GM18508 (cell line): ENCODE results near the gene ASF1B.
"Not testable (repeated sequence)": the region's sequence is repeated elsewhere in the genome, so short reads cannot be mapped to it uniquely, and the experiment has no call there.

Experiments used
- ATAC-seq: cut with Tn5 transposase; IDR thresholded peaks from one replicate; pipeline ENCODE4 v1.9.1; 2021; ENCODE audit warnings: moderate number of reproducible peaks; ENCODE audit not compliant: insufficient read depth, unreplicated experiment

The ASF1B gene

DNA sequence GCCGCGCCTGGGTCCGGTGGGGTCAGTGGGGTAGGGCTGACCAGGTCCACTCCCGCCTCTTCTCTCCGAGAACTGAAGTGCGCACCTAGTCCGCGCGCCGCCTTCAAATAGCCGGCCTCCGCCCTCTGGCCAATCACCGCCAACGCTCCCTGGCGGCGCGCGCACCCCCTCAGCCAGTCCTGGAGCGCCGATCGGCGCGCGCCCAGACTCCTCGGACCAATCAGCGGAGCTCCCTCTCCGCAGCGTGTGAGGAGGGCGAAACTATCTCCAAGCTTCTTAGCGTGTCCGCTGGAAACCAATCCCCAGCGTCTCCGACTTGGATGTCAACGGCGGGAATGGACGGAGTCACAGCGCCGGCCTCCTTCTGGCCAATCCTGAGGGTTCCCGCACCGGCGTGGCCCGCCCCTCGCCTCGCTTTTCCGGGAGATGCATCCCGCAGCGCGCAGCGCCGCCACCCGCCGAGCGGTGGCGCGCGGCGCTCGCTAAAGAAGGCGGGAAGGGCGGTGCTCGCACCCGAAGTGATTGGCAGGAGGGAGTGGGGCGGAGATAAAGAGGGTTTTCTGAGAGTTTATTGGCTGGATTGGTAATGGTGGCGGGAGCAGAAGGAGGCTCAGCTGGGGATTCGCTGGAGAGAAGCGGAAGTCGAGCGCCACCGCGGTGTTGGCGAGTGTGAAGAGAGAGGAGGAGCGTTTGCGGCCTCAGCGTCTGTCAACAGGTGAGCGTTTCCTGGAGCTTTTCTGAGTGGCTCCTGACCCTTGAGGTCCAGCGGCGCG, at the start of gene ASF1B:
Gene ASF1B (minus strand): TSS at position 81 of the 773 bp plus-strand sequence. CDS start 133 bp downstream, outside the sequence.
- ATAC-seq, result peak; percentile 79

DNA sequence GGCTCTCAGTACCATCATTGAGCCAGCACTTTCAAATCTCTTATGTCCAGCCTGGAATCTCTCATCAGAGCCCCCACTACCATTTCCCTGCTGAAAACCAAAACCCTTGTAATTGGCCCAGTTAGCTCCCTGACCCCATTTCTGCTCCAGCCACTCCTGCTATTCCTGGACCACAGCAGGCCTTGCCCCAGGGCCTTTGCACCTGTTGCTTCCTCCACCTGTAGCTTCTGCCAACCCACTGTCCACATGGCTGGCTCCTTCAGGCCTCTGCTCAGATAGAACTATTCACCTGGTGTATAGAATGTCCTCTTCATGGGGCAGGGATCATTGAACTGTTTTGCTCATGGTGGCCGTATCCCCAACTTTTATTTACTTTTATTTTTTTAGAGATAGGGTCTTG, 49.3 kb upstream of the ASF1B start:
- not testable (repeated sequence) for ATAC-seq

DNA sequence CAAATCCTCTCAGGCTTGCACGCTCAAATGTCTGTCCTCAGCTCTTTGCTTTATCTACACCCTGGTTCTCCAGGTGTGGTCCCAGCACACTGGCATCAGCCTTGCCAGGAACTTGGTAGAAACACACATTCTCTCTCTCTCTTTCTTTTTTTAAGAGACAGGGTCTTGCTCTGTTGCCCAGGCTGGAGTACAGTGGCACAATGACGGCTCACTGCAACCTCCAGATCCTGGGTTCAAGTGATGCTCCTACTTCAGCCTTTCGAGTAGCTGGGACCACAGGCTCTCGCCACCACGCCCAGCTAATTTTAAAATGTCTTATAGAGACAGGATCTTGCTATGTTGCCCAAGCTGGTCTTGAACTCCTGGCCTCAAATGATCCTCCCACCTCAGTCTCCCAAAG, 48.8 kb upstream of the ASF1B start:
- ATAC-seq, result no peak

DNA sequence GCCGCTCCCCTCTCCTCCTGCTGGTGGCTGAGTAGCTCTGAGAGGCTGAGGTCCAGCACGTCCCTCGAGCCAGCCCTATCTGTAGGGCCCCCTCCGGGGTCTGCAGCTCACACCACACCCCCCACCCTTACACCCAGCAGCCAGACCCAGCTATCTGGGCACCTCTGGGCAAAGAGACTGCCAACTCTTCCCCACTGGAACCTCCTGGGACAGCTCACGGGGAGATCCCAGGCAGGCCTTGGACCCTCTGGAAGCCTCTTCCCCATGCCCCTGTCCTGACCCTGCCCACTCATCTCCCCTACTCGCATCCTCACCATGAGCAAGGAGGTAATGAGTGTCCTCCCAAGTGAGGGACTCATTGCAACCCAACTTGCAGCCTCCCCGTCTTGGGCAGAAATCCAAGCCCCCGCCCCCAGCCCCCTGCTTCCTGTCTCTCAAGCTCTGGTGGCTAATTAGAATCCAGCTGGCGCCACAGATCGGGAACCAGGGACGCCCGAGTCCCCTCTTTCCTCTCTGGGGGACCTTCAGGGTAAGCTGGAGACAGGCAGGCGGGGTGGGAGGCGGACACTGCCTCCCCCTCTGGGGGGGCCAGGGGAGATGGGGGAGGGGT, 47.5 kb upstream of the ASF1B start:
- ATAC-seq, result no peak

DNA sequence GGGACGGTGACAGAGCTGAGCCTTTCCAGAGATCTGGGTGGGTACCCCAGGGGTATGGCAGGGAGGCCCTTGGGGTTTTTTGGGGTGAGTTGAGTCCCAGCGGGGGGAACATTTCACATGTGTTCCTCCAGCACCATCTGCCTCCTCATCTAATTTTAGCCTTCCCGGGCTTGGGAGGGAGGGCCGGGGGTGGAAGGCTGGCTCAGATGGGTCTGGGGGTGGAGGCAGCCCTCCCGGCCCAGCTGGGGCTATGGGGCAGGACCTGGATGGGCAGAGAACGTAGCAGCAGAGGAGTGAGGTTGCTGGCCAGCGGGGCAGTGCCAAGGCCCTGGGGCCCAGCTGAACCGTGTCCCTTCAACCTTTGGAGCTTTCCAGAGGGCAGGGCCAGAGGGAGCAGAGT, 46.1 kb upstream of the ASF1B start:
- ATAC-seq, result no peak

DNA sequence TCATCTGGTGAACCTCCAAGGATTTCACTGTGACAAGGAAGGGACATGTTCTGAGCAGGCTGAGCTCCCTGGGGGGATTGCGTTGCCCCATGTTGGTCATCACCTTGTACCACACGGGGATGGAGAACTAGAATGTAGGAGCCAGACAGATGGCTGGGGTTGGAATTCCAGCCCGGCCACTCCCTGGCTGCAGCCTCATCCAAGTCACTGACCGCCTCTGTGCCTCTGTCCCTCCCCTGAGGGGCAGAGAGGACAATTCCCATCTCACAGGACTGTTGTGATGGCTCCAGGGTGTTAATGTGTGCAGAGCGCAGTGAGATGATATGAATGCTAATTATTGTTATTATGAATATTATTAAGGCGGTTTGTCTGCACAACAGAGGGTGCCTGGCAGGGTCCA, 45.5 kb upstream of the ASF1B start:
- no peak for ATAC-seq

DNA sequence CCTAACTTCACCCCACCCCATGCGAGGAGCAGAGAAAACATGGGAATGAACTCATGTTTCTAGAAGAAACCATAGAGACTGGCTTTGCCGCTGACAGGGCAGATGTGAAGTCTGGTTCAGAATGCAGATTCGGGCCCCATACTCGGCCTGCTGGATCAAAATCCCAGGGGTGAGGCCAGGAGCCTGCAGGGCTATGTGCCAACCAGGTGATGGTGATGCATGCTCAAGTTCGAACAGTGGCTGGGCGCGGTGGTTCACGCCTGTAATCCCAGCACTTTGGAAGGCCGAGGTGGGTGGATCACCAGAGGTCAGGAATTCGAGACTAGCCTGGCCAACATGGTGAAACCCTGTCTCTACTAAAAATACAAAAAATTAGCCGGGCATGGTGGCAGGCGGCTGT, 44.8 kb upstream of the ASF1B start:
- not testable (repeated sequence) for ATAC-seq

DNA sequence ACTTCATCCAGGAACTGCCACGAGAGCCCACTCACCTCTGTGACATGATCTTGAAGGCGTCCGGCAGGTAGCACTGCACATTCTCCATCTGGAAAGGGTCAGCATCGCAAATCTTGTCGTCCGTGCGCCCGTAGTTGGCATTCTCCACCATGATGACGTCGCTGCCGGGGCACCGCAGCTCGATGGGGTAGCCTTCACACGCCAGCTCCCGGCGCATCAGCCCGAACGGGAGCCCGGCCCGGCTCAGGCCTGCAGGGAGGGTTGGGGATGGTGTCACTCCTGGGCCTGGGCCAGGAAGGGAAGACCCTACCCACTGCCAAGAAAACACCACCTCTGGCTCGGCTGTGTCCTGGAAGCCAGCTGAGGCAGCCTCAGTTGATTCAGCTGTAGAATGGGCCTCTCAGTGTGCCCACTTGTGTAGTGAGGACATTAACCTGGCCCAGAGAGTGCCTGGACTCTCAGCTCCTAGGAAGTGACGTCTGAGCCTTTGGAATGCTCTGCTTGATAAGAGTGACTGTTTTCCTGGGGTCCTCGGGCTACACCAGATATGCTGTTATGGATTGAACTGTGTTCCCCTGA, 41.2 kb upstream of the ASF1B start:
- ATAC-seq, result no peak

DNA sequence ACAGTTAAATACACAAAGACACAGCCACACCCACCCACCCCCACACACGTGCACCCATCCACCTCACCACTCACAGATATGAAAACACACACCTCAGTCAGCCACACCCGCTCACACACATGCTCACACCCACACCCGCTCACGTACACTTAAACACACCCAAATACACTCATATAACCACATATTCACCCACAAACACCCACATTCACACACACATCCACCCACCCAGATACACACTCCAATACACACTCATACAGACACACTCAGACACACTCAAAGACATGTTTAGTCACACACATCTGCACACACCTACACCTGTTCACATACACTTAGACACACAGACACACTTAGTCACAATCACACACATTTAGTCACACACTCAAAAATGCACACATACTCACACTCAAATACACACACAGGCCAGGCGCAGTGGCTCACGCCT, 39.0 kb upstream of the ASF1B start:
- no peak for ATAC-seq

DNA sequence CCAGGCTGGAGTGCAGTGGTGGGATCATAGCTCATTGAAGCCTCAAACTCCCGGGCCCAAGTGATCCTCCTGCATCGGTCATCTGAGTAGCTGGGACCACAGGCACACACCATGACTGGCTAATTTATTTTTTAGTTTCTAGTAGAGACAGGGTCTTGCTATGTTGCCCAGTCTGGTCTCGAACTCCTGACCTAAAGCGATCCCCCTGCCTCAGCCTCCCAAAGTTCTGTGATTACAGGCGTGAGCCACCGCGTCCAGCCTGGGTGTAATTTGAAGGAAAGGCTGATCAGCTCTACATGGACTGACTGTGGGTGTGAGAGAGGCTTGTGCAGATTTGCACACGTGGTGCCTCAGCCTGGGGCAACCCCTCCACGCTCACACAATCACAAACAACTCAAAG, 38.5 kb upstream of the ASF1B start:
- no peak for ATAC-seq

DNA sequence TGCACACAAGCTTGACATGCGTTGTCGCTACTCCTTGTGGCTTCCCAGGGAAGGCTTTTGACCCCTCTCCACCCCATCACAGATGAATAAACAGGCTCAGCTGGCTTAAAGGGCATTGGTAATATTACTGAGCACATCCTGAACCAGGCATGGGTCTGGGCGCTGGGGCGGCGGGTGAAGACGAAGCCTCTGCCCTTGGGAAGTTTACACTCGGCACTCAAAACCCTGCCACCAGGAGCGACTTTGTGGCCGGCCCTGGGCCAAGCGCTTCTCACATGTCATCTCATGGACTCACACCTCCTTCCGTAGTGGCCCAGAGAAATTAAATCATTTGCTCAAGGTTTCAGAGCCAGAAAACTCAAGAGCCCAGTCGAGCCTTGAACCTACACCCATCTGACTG, 32.6 kb upstream of the ASF1B start:
- ATAC-seq, result no peak

DNA sequence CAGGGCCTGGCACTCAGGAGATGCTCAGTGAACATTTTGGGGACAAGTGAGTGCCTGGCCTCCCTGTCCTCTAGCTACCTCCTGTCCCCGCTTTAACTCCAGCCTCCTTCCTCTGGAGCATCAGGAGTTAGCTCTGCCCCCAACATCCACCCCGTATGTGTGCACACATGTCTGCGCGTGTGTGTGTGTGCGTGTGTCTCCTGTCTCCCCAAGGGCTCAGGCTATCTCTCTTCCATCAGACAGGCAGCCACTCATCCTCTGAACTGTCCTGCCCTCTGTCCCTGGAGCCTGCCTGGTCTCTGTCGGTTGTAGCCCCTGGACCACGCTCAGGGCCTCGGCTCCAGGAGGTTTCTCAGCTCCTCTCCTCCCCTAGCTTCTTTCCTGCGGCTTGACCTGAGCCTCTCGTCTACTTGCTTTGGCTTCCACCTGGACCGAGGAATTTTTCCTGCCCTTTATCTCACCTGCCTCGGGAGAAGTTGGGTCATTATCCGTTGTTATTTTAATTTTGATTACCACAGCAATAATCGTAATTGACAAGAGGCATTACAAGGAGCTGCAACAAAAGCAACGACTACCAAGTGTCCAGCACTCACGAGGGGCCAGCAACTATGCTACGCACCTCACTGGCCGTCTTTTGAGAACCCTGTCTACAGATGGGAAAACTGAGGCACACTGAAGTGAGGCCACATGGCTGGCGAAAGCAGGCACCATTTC, 32.0 kb upstream of the ASF1B start:
- ATAC-seq, result no peak

DNA sequence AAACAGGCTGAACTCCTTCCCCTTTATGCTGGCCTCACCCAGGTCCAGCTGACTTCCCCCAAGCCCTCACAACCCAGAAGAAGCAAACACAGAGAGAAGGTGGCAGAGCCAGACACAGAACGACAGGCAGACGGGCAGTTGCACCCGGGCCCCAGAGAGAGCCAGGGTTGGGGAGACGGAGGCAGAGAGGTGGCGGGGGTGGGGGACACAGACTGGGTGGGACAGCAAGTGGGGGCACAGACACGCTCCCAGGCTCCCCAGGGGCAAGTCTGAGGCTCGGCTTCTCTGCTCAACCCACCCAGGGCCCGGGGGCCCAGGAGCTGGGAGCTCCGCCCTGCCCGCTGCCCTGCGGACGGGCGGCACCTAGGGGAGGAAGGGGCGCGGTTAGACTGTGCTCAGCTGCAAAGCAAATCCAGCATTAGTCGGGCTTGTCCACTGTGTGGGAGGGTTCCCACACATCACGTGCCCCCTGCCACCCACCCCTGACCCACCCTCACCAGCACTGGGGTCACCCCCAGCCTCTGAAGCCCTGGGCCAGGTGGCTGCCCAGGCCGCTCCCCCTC, 31.3 kb upstream of the ASF1B start:
- ATAC-seq, result no peak

DNA sequence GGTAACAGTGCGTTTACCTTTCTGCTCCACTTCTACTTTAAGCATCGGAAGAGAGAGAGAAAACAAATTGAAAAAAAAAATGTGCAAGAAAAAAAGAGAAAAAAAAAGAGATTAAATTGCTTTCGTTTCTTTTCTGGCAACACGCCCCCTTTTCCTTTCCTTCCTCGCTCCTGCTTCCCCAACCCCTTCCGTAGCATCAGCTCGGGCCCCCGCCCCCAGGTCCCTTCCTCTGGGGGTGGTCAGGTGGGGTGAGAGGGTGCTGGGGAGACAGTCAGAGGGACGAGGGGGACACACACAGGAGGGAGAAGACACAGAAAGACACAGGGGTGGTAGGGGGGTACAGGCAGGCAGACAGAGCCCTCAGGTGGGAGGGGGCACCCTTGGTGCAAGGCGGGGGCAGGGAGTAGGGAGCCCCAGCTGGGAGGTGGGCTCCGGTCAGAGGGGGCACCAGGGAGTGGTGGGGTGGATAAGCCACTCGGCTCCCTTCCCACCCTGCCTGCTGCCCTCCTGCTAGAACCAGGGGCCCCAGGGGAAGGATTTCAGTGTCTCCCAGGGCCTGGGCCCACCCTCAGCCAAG, 30.7 kb upstream of the ASF1B start:
- ATAC-seq, result no peak

DNA sequence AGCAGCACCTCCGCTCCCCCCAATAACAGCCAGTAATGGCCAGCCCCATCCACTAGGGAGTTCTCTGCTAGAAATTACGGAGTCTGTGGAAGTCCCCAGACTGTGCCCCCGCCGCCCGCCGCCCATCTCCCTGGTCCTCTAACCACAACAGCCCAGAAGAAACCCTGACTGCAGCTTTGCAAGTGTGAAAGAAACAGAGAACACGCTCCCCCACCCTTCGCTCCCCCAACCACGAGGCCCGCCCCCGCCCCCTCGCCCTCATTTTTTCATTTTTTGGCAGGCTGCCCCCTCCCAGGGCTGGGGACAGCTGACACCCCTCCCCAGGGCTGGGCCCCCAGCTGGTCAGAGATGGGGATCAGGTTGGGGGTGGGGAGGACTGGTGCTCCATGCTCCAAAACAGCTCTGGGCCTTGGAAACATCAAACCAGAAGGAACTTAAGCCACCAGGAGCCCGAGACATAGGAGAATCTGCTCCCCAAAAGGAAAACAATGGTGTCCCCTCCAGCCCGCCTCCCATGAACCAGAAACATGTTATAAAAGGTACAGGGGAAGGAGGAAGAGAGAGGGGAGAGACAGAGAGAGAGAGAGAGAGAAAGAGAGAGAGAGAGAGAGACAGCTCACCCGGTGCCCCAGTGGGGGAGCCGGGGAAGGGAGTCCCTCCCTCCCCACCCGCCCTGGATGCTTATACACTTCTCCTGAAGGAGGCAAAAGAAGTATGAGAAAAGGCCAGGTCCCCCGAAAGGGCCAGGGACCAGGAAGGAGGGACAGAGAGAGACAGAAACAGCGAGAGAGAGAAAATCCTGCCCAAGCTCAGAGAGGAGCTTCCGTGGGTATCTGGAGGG, 29.8 kb upstream of the ASF1B start:
- ATAC-seq, result no peak

DNA sequence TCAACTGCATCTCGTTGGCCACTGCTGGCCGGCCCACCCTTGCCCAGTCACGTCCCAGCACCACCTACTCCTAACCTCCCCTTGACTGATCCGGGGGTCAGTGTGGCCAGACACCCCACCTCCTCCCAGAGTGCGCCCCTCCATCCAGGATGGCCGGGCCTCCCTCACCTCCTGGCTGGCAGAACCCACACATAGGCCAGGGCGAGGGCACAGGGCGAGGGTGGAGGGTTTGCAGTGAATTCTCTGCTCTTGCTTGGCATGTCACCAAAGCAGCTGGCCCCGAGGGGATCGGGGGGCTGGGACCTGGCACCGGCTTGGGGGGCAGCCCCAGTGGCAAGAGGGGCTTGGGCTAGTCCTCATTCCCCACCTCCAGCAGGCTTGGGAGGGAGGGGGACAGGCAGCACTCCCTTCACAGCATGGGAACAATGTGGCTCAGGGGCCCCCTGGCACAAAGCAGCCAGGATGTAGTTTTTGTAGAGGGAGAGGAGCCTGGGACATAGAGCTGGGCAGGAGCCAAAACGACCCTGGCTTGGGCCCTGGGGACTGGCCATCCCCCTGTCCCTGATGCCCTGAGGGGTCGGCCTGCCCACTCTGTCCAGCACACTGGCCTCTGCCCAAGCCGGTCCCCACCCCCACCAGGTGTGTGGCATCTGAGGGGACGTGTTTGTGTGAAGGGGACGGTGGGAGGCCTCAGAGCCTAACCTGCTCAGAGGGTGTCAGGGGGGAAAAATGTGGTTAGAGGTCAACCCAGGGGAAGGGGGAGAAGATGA, 28.5 kb upstream of the ASF1B start:
- ATAC-seq, result no peak

DNA sequence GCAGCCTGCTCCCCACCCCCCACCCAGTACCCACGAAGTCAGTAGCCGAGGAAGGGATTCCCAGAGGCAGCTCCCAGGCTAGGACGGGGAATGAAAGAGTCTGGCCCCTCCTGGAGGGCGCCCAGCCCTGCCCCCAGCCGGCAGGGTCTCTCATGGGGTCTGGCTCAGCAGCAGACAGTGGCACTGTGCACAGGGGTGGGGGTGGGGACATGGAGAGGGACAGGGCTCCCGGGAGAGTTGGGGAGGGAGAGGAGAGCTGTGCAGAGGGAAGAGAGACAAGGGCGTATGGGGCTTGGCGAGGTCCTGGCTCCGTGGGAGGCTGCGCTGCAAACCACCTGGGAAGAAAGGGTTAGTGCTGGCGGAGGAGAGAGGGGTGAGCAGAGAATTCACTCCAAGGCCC, 27.7 kb upstream of the ASF1B start:
- ATAC-seq, result no peak

DNA sequence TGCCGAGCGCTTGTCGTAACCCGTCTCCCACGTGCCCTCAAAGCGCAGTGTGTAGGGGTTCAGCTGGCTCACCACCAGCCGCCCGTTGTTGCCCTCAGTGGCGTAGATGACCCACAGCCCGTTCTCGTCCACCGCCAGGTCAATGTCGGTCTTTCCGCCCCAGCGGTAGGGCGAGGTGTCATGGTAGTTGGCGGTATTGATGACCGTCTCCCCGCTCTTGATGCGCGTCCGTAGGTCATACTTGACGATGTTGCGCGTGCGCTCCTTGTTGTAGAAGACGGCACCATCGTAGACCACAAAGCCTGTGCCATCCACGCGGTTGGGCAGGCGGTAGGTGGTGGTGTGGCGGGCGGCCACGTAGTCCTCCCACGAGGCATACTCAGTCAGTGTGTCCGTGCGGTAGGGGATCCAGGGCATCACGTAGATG, 26.5 kb upstream of the ASF1B start:
- ATAC-seq, result no peak

DNA sequence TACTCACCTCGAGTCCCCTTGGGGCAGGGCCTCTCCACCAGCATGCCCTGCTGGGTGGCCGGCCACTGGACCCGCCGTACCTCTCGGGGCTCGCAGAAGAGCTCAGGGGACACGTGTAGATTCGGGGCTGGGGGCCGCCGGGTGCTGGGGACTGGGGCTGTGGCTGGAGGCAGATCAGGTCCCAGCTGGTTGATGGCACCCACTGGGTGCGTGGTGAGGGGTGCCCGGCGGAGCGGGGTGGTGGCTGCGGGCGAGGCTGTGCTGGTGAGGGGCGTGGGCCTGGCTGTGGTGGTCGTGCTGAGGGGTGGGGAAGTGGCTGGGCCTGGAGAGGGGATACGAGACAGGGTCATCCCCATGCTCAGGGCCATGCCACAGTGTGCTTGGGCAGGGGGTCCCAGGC, 24.9 kb upstream of the ASF1B start:
- no peak for ATAC-seq
